A549 treated with DMSO at 1 μM for 4 hours (cell line): Measurements from ENCODE around the gene PPP1R1C. TPM values are rescaled to one million over a fixed set of nuclear protein-coding genes. Genes with fewer than 3 reads are reported as not detected.

Experiments used
- total RNA-seq: library from RNA; stranded (reverse); fragments of 200-300 nt; extraction: Qiagen RNA extraction; gene quantifications from 5 replicates; pipeline ENCODE4 v1.2.3, GENCODE V29; 2022; ENCODE audit warnings: low read depth

Gene PPP1R1C, protein sequence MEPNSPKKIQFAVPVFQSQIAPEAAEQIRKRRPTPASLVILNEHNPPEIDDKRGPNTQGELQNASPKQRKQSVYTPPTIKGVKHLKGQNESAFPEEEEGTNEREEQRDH
- total RNA-seq = 1.8 to 4.7 TPM (median 2.0 TPM) in 5 replicates

DNA sequence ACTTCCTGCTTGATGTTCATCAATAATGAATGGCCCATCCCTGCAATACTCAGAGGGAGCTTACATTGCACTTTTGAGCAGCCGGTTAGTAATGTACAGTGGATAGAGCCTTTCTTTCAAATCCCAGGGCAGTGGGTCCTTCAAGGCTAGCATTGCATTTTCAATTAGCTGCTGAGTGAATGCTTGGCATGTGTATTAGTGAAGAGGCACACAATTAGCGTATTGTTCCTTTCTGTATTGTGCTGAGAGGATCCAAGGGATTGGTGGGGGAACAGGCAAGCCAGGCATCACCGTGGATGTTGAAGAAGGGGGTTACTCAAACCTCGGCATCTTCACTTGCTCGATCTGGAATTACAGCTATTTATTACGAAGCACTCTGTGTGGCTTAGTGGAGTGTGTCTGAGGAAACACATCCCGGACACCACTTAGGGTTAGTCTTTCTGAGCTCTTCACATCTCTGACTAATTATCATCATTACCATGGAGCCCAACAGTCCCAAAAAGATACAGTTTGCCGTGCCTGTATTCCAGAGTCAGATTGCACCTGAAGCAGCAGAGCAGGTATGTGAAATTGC, at the start of gene PPP1R1C:
Gene PPP1R1C (plus strand): TSS at position 222 of the 574 bp plus-strand sequence. CDS start 258 bp downstream, at position 480.

Other genes starting within 250 kb of the PPP1R1C start
- 60.4 to 83.5 TPM (median 76.1 TPM) in 5 replicates for gene ITPRID2, start 94.1 kb upstream of the PPP1R1C start, total RNA-seq